ENCODE data around the gene CCP110.
A peak's percentile ranks its signal among the peaks of the same experiment; 100 is the strongest.

Gene CCP110

GRCh38 chr16:19522397-19522732 is 1.4 kb upstream of the CCP110 start:
- Histone ChIP-seq H3K4me2 (ENCODE audit: insufficient read depth, low read length, poor library complexity, severe bottlenecking) (peak overlapping the region; percentile 63), H2BK15ac (ENCODE audit: low read length) (no peak overlapping the region), H3K9ac (ENCODE audit: low read depth, low read length, poor library complexity) (no peak overlapping the region), H3K23ac (ENCODE audit: low read depth, low read length, poor library complexity) (no peak overlapping the region), H2BK5ac (ENCODE audit: low read length) (no peak overlapping the region), H3K18ac (ENCODE audit: low read length) (no peak overlapping the region), H3K4ac (ENCODE audit: low read length) (no peak overlapping the region), H2BK120ac (ENCODE audit: low read depth, low read length) (no peak overlapping the region), H4K91ac (ENCODE audit: low read depth, low read length, poor library complexity) (no peak overlapping the region), H3K36me3 (replicated peaks in 1 of 2; ENCODE audit: control insufficient read depth in 2 of 2, insufficient read depth in 2 of 2, low read length in 2 of 2) (peaks cover 0 to 27% of the 10 kb centered on the region in 2 donors), H2AK5ac (ENCODE audit: low read depth, low read length) (no peak overlapping the region), H2AFZ (ENCODE audit: low read length) (peak overlapping the region; percentile 89), H3K79me1 (ENCODE audit: low read depth, low read length) (peaks cover 4% of the 10 kb centered on the region), H2BK12ac (ENCODE audit: low read length) (no peak overlapping the region), H3K14ac (ENCODE audit: low read length) (no peak overlapping the region), H3K4me1 (ENCODE audit: control insufficient read depth in 2 of 2, insufficient read depth in 1 of 2, low read depth in 1 of 2, low read length in 2 of 2) (peaks cover 8 to 12% of the 10 kb centered on the region in 2 donors), H3K27me3 (ENCODE audit: control insufficient read depth in 3 of 3, insufficient read depth in 3 of 3, low read depth in 1 of 3, low read length in 3 of 3) (no peaks in the 10 kb centered on the region), H3K4me3 (ENCODE audit: low read length in 2 of 2) (peak overlapping the region in 1 of 2 donors; percentile 94), H3K9me3 (replicated peaks in 1 of 2; ENCODE audit: control insufficient read depth in 2 of 2, insufficient read depth in 1 of 2, low read depth in 1 of 2, low read length in 2 of 2) (no peaks in the 10 kb centered on the region), H4K8ac (ENCODE audit: low read depth, low read length) (no peak overlapping the region), H3K27ac (replicated peaks; ENCODE audit: low read length) (no peak overlapping the region)
- DNase-seq (ENCODE audit: low spot score): peak; percentile 4
- WGBS, 2 donors (ENCODE audit: extremely low coverage in 2 of 2, insufficient read length in 2 of 2, insufficient replicate concordance in 1 of 2): no CpG with 5 or more reads among the region's 5 CpGs

GRCh38 chr16:19522760-19523159 is 982 bp upstream of the CCP110 start:
- H4K8ac ChIP-seq (ENCODE audit: low read depth, low read length): no peak overlapping the region
- H3K4ac ChIP-seq (ENCODE audit: low read length): no peak overlapping the region
- H2BK12ac ChIP-seq (ENCODE audit: low read length): no peak overlapping the region
- no peak overlapping the region for H4K91ac ChIP-seq (ENCODE audit: low read depth, low read length, poor library complexity)
- H2AFZ ChIP-seq (ENCODE audit: low read length): peak overlapping the region; percentile 89
- peaks cover 4% of the 10 kb centered on the region for H3K79me1 ChIP-seq (ENCODE audit: low read depth, low read length)
- no peak overlapping the region for H2BK120ac ChIP-seq (ENCODE audit: low read depth, low read length)
- no peak overlapping the region for H2AK5ac ChIP-seq (ENCODE audit: low read depth, low read length)
- H3K27me3 ChIP-seq (ENCODE audit: control insufficient read depth in 3 of 3, insufficient read depth in 3 of 3, low read depth in 1 of 3, low read length in 3 of 3): no peaks in the 10 kb centered on the region
- no CpG with 5 or more reads among the region's 2 CpGs for WGBS, 2 donors (ENCODE audit: extremely low coverage in 2 of 2, insufficient read length in 2 of 2, insufficient replicate concordance in 1 of 2)
- no peak overlapping the region for H3K4me2 ChIP-seq (ENCODE audit: insufficient read depth, low read length, poor library complexity, severe bottlenecking)
- peaks cover 8 to 12% of the 10 kb centered on the region in 2 donors for H3K4me1 ChIP-seq (ENCODE audit: control insufficient read depth in 2 of 2, insufficient read depth in 1 of 2, low read depth in 1 of 2, low read length in 2 of 2)
- H3K23ac ChIP-seq (ENCODE audit: low read depth, low read length, poor library complexity): no peak overlapping the region
- no peak overlapping the region for H3K9ac ChIP-seq (ENCODE audit: low read depth, low read length, poor library complexity)
- H3K36me3 ChIP-seq (replicated peaks in 1 of 2; ENCODE audit: control insufficient read depth in 2 of 2, insufficient read depth in 2 of 2, low read length in 2 of 2): peaks cover 0 to 27% of the 10 kb centered on the region in 2 donors
- H3K27ac ChIP-seq (replicated peaks; ENCODE audit: low read length): no peak overlapping the region
- H3K4me3 ChIP-seq (ENCODE audit: low read length in 2 of 2): no peak overlapping the region
- H3K9me3 ChIP-seq (replicated peaks in 1 of 2; ENCODE audit: control insufficient read depth in 2 of 2, insufficient read depth in 1 of 2, low read depth in 1 of 2, low read length in 2 of 2): no peaks in the 10 kb centered on the region
- H2BK5ac ChIP-seq (ENCODE audit: low read length): no peak overlapping the region
- no peak overlapping the region for H3K14ac ChIP-seq (ENCODE audit: low read length)
- no peak overlapping the region for H2BK15ac ChIP-seq (ENCODE audit: low read length)
- DNase-seq (ENCODE audit: low spot score): no peak
- H3K18ac ChIP-seq (ENCODE audit: low read length): no peak overlapping the region

GRCh38 chr16:19523184-19523558 is 571 bp upstream of the CCP110 start:
- H3K9me3 ChIP-seq (replicated peaks in 1 of 2; ENCODE audit: control insufficient read depth in 2 of 2, insufficient read depth in 1 of 2, low read depth in 1 of 2, low read length in 2 of 2): no peaks in the 10 kb centered on the region
- H3K27ac ChIP-seq (replicated peaks; ENCODE audit: low read length): no peak overlapping the region
- no peak overlapping the region for H3K4me3 ChIP-seq (ENCODE audit: low read length in 2 of 2)
- no peak overlapping the region for H3K14ac ChIP-seq (ENCODE audit: low read length)
- no peak overlapping the region for H2BK5ac ChIP-seq (ENCODE audit: low read length)
- no peaks in the 10 kb centered on the region for H3K27me3 ChIP-seq (ENCODE audit: control insufficient read depth in 3 of 3, insufficient read depth in 3 of 3, low read depth in 1 of 3, low read length in 3 of 3)
- no CpG with 5 or more reads among the region's 18 CpGs for WGBS, 2 donors (ENCODE audit: extremely low coverage in 2 of 2, insufficient read length in 2 of 2, insufficient replicate concordance in 1 of 2)
- H3K18ac ChIP-seq (ENCODE audit: low read length): no peak overlapping the region
- H3K4ac ChIP-seq (ENCODE audit: low read length): no peak overlapping the region
- peaks cover 4% of the 10 kb centered on the region for H3K79me1 ChIP-seq (ENCODE audit: low read depth, low read length)
- no peak overlapping the region for H2BK15ac ChIP-seq (ENCODE audit: low read length)
- H2AFZ ChIP-seq (ENCODE audit: low read length): peak overlapping the region; percentile 89
- no peak overlapping the region for H2AK5ac ChIP-seq (ENCODE audit: low read depth, low read length)
- no peak overlapping the region for H3K4me2 ChIP-seq (ENCODE audit: insufficient read depth, low read length, poor library complexity, severe bottlenecking)
- peaks cover 0 to 30% of the 10 kb centered on the region in 2 donors for H3K36me3 ChIP-seq (replicated peaks in 1 of 2; ENCODE audit: control insufficient read depth in 2 of 2, insufficient read depth in 2 of 2, low read length in 2 of 2)
- no peak overlapping the region for H3K23ac ChIP-seq (ENCODE audit: low read depth, low read length, poor library complexity)
- no peak overlapping the region for H4K91ac ChIP-seq (ENCODE audit: low read depth, low read length, poor library complexity)
- H3K4me1 ChIP-seq (ENCODE audit: control insufficient read depth in 2 of 2, insufficient read depth in 1 of 2, low read depth in 1 of 2, low read length in 2 of 2): peaks cover 8 to 12% of the 10 kb centered on the region in 2 donors
- no peak for DNase-seq (ENCODE audit: low spot score)
- H2BK120ac ChIP-seq (ENCODE audit: low read depth, low read length): no peak overlapping the region
- H4K8ac ChIP-seq (ENCODE audit: low read depth, low read length): no peak overlapping the region
- H3K9ac ChIP-seq (ENCODE audit: low read depth, low read length, poor library complexity): no peak overlapping the region
- no peak overlapping the region for H2BK12ac ChIP-seq (ENCODE audit: low read length)

- WGBS, 2 donors (ENCODE audit: extremely low coverage in 2 of 2, insufficient read length in 2 of 2, insufficient replicate concordance in 1 of 2): no CpG with 5 or more reads among the region's 11 CpGs
- Histone ChIP-seq H3K27ac (replicated peaks; ENCODE audit: low read length) (peak overlapping the region; percentile 82), H4K91ac (ENCODE audit: low read depth, low read length, poor library complexity) (no peak overlapping the region)
Measured at GRCh38 chr16:19524356-19524615, 544 bp downstream of the CCP110 start.

More at GRCh38 chr16:19524356-19524615, 544 bp downstream of the CCP110 start:
- H4K8ac ChIP-seq (ENCODE audit: low read depth, low read length): no peak overlapping the region
- H3K36me3 ChIP-seq (replicated peaks in 1 of 2; ENCODE audit: control insufficient read depth in 2 of 2, insufficient read depth in 2 of 2, low read length in 2 of 2): peaks cover 6 to 31% of the 10 kb centered on the region in 2 donors
- H3K18ac ChIP-seq (ENCODE audit: low read length): peak overlapping the region; percentile 83
- DNase-seq (ENCODE audit: low spot score): peak; percentile 1
- peak overlapping the region; percentile 94 for H2AFZ ChIP-seq (ENCODE audit: low read length)
- no peak overlapping the region for H2BK12ac ChIP-seq (ENCODE audit: low read length)
- peak overlapping the region; percentile 95 to 99 for H3K4me3 ChIP-seq (ENCODE audit: low read length in 2 of 2)
- no peaks in the 10 kb centered on the region for H3K9me3 ChIP-seq (replicated peaks in 1 of 2; ENCODE audit: control insufficient read depth in 2 of 2, insufficient read depth in 1 of 2, low read depth in 1 of 2, low read length in 2 of 2)
- no peak overlapping the region for H3K9ac ChIP-seq (ENCODE audit: low read depth, low read length, poor library complexity)
- H2BK15ac ChIP-seq (ENCODE audit: low read length): no peak overlapping the region
- peak overlapping the region; percentile 18 for H2AK5ac ChIP-seq (ENCODE audit: low read depth, low read length)
- peak overlapping the region; percentile 75 for H3K4me2 ChIP-seq (ENCODE audit: insufficient read depth, low read length, poor library complexity, severe bottlenecking)
- no peak overlapping the region for H3K23ac ChIP-seq (ENCODE audit: low read depth, low read length, poor library complexity)
- H2BK120ac ChIP-seq (ENCODE audit: low read depth, low read length): peak overlapping the region; percentile 61
- H3K14ac ChIP-seq (ENCODE audit: low read length): no peak overlapping the region
- H3K4ac ChIP-seq (ENCODE audit: low read length): no peak overlapping the region
- peak overlapping the region; percentile 72 for H2BK5ac ChIP-seq (ENCODE audit: low read length)
- H3K27me3 ChIP-seq (ENCODE audit: control insufficient read depth in 3 of 3, insufficient read depth in 3 of 3, low read depth in 1 of 3, low read length in 3 of 3): no peaks in the 10 kb centered on the region
- peaks cover 4% of the 10 kb centered on the region for H3K79me1 ChIP-seq (ENCODE audit: low read depth, low read length)
- H3K4me1 ChIP-seq (ENCODE audit: control insufficient read depth in 2 of 2, insufficient read depth in 1 of 2, low read depth in 1 of 2, low read length in 2 of 2): peaks cover 8 to 12% of the 10 kb centered on the region in 2 donors
